Peyer's patch (tissue), 4 donors: ENCODE results near the gene CADPS. TPM values are rescaled to one million over a fixed set of nuclear protein-coding genes. Genes with fewer than 3 reads are reported as not detected.

Experiments
- DNase-seq, 3 donors: peaks; one replicate each; pipeline ENCODE4 v3.0.0-alpha.2; 2017 to 2019
- H3K27ac ChIP-seq, 4 donors: fragments of 200-600 bp; sonication (generic); one replicate each; pipeline ENCODE4 v1.5.1; 2016 to 2019
- H3K27me3 ChIP-seq, 2 donors: fragments of 200-600 bp; sonication (generic); one replicate each; pipeline ENCODE4 v1.5.1; 2019
- H3K36me3 ChIP-seq, 3 donors: fragments of 200-600 bp; sonication (generic); one replicate each; pipeline ENCODE4 v1.5.1; 2016 to 2019
- H3K4me1 ChIP-seq, 4 donors: fragments of 200-600 bp; sonication (generic); one replicate each; pipeline ENCODE4 v1.5.1; 2016 to 2019
- H3K4me3 ChIP-seq, 4 donors: fragments of 200-600 bp; sonication (generic); 1 replicate in 3 of 4; 2 replicates in 1 of 4; pipeline ENCODE4 v1.5.1; 2016 to 2019; ENCODE audit warnings: mild to moderate bottlenecking in 1 of 4
- H3K9me3 ChIP-seq, 4 donors: fragments of 200-600 bp; sonication (generic); one replicate each; pipeline ENCODE4 v1.5.1; 2016 to 2019; ENCODE audit warnings: mild to moderate bottlenecking in 1 of 4
- CTCF ChIP-seq, 6 experiments: fragments of 450-650 bp in 4 of 6; fragments of 200-600 bp in 2 of 6; sonication (generic) in 1 of 6; IDR thresholded peaks; one replicate each; pipeline ENCODE4 v1.5.1; 2017 to 2019; ENCODE audit warnings: antibody characterized with exemption in 6 of 6, mild to moderate bottlenecking in 3 of 6, moderate library complexity in 1 of 6
- POLR2A ChIP-seq, 2 donors: fragments of 450-650 bp; IDR thresholded peaks; one replicate each; pipeline ENCODE4 v1.5.1; 2017; ENCODE audit warnings: antibody characterized with exemption in 2 of 2, mild to moderate bottlenecking in 2 of 2, moderate library complexity in 2 of 2
- total RNA-seq, 4 donors: library from RNA; depleted of rRNA; stranded (reverse); fragments of >200 nt; gene quantifications; one replicate each; pipeline ENCODE4 v1.1.0, GENCODE V29; 2016

Gene CADPS
- total RNA-seq, 4 donors from 2014 or later = 6.4 to 29.7 (median 18.1) TPM

DNA sequence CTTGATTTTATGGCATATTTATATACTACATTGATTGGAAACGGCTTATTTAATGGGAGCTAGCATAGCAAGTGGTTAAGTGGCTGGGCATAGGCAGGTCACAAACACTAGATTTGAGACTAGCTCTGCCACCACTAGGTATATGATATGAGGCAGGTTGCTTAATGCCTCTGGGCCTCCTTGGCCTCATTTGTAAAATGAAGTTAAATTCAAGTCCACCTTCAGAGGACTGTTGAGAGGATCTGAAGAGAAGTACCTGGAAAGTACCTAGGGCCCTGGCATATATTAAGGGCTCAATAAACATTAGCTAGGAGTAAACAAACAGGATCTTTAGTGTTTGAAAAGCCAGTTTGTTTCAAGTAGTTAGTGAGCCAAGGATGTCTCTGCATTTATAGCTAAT, 335.5 kb downstream of the CADPS start:
- no peak overlapping the region for H3K4me3 ChIP-seq

GRCh38 chr3:62538691-62539356, 336.4 kb downstream of the CADPS start:
- Histone ChIP-seq H3K4me1 (no peaks in the 10 kb centered on the region), H3K27ac (no peak overlapping the region), H3K27me3 (no peaks in the 10 kb centered on the region), H3K4me3 (no peak overlapping the region), H3K36me3 (no peaks in the 10 kb centered on the region), H3K9me3 (no peaks in the 10 kb centered on the region)
- TF ChIP-seq POLR2A (IDR thresholded peaks at IDR 0.05) (no peak), CTCF (IDR thresholded peaks at IDR 0.05) (no peak)
- no peak for DNase-seq

More for the DNA sequence above, 335.5 kb downstream of the CADPS start:
- no peaks in the 10 kb centered on the region for H3K4me1 ChIP-seq
- no peak for DNase-seq
- no peak for TF ChIP-seq CTCF (IDR thresholded peaks at IDR 0.05)
- no peak for TF ChIP-seq POLR2A (IDR thresholded peaks at IDR 0.05)
- H3K27me3 ChIP-seq = no peaks in the 10 kb centered on the region
- no peak overlapping the region for H3K27ac ChIP-seq
- H3K9me3 ChIP-seq = no peaks in the 10 kb centered on the region
- H3K36me3 ChIP-seq = no peaks in the 10 kb centered on the region

- no peak for DNase-seq
- H3K4me1 ChIP-seq = no peaks in the 10 kb centered on the region
- no peaks in the 10 kb centered on the region for H3K27me3 ChIP-seq
- H3K4me3 ChIP-seq = no peak overlapping the region
- H3K9me3 ChIP-seq = no peaks in the 10 kb centered on the region
- no peak overlapping the region for H3K27ac ChIP-seq
- TF ChIP-seq CTCF (IDR thresholded peaks at IDR 0.05) (no peak), POLR2A (IDR thresholded peaks at IDR 0.05) (no peak)
- H3K36me3 ChIP-seq = no peaks in the 10 kb centered on the region
These were observed 340.9 kb downstream of the CADPS start for GRCh38 chr3:62534326-62534725.

- Histone ChIP-seq H3K4me3 (no peak overlapping the region), H3K9me3 (no peaks in the 10 kb centered on the region), H3K27me3 (no peaks in the 10 kb centered on the region), H3K27ac (no peak overlapping the region), H3K36me3 (no peaks in the 10 kb centered on the region), H3K4me1 (no peaks in the 10 kb centered on the region)
- TF ChIP-seq CTCF (IDR thresholded peaks at IDR 0.05) (no peak), POLR2A (IDR thresholded peaks at IDR 0.05) (no peak)
- no peak for DNase-seq
These were observed 342.4 kb downstream of the CADPS start for GRCh38 chr3:62532796-62533195.

DNA sequence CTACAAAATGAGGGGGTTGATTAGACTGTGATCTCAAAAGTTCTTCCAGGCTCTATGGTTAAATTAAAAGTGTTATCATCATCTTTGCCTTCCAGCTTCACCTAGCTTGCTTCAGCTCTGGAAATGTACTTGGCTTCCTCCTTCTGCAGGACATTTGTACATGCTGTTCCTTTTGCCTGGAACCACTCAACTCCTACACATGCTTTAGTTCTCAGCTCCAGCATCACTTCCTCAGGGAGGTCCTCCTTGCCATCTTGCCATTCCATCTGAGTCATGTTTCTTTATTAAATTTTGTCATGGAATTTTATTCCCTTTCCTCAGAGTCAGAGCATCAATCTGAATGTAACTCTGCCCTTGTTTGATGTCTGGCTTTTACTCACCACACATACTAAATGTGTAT, 343.2 kb downstream of the CADPS start:
- Histone ChIP-seq H3K4me1 (no peaks in the 10 kb centered on the region), H3K27ac (no peak overlapping the region), H3K27me3 (no peaks in the 10 kb centered on the region), H3K4me3 (no peak overlapping the region), H3K36me3 (no peaks in the 10 kb centered on the region), H3K9me3 (no peaks in the 10 kb centered on the region)
- no peak for DNase-seq
- TF ChIP-seq POLR2A (IDR thresholded peaks at IDR 0.05) (no peak), CTCF (IDR thresholded peaks at IDR 0.05) (no peak)

DNA sequence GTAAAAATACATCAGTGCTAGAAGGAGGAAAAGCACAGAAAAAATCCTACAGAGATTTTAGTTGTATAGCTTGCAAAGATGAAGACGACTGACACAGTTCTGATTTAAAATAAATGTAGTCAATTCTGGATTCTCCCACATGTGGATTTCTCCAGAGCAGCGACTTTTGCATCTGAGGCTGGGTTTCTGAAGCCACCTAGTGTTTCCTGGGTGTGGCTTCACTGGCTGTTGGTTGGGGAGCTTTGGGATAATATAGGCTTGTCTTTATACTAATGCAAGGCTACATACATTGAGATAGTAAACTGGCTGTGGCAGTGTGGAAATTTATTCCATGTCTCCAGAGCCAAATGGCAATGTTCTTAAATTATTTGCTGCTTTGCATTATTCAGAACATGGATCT, 343.7 kb downstream of the CADPS start:
- no peaks in the 10 kb centered on the region for H3K27me3 ChIP-seq
- H3K36me3 ChIP-seq = no peaks in the 10 kb centered on the region
- H3K9me3 ChIP-seq = no peaks in the 10 kb centered on the region
- no peak overlapping the region for H3K4me3 ChIP-seq
- DNase-seq = no peak
- H3K4me1 ChIP-seq = no peaks in the 10 kb centered on the region
- H3K27ac ChIP-seq = no peak overlapping the region
- no peak for TF ChIP-seq POLR2A (IDR thresholded peaks at IDR 0.05)
